ENCODE results near the gene GCC2. TPM values are rescaled to one million over a fixed set of nuclear protein-coding genes. Genes with fewer than 3 reads are reported as not detected.
"Not testable (repeated sequence)": the region's sequence is repeated elsewhere in the genome, so short reads cannot be mapped to it uniquely, and the experiment has no call there.

Gene GCC2
- total RNA-seq, 3 donors from 2014 or later (not counting 1 experiment from before 2014, with no cell fraction given) = 84.8 to 110 (median 89.6) TPM

DNA sequence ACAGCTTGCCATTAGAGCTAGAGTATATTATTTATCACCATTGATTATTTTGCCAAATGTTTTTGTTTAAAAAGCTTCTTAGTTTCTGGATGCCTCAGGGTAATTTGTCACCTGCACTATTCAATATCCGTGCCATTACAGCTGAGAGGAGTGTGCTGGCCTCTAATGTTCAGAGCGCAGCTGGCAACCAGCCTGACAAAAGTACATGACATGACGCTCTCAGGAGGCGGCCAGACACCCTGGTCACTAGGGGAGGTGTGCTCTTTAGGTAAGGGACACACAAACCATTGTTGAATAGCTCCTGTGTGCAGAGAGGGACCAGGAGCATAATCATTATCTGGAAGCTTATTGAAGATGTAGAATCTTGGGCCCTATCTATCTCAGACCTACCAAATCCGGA is 105.5 kb downstream of the GCC2 start:
- Histone ChIP-seq H3K36me3 (ENCODE audit: control insufficient read depth, insufficient read depth, low read length) (no peaks in the 10 kb centered on the region), H3K27me3 (ENCODE audit: control insufficient read depth, insufficient read depth, low read length) (no peaks in the 10 kb centered on the region), H3K4me3 (ENCODE audit: low read length) (no peak overlapping the region), H3K27ac (ENCODE audit: low read length) (no peak overlapping the region), H3K9me3 (ENCODE audit: control insufficient read depth, insufficient read depth, low read length) (no peaks in the 10 kb centered on the region), H3K4me1 (ENCODE audit: control insufficient read depth, insufficient read depth, low read length) (no peaks in the 10 kb centered on the region)
- DNase-seq (no peak), ATAC-seq (no peak)
- Mint-ChIP-seq H3K27ac (no peak overlapping the region), H3K4me1 (peaks cover 11 to 17% of the 10 kb centered on the region in 2 donors), H3K36me3 (no peaks in the 10 kb centered on the region), H3K9me3 (no peaks in the 10 kb centered on the region), H3K4me3 (no peak overlapping the region), H3K27me3 (ENCODE audit: low read depth in 2 of 2) (no peaks in the 10 kb centered on the region)
- 98% methylated on average over 5 of the region's 5 CpGs for WGBS (ENCODE audit: insufficient coverage)
- TF ChIP-seq, protein P1, sequence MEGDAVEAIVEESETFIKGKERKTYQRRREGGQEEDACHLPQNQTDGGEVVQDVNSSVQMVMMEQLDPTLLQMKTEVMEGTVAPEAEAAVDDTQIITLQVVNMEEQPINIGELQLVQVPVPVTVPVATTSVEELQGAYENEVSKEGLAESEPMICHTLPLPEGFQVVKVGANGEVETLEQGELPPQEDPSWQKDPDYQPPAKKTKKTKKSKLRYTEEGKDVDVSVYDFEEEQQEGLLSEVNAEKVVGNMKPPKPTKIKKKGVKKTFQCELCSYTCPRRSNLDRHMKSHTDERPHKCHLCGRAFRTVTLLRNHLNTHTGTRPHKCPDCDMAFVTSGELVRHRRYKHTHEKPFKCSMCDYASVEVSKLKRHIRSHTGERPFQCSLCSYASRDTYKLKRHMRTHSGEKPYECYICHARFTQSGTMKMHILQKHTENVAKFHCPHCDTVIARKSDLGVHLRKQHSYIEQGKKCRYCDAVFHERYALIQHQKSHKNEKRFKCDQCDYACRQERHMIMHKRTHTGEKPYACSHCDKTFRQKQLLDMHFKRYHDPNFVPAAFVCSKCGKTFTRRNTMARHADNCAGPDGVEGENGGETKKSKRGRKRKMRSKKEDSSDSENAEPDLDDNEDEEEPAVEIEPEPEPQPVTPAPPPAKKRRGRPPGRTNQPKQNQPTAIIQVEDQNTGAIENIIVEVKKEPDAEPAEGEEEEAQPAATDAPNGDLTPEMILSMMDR (IDR thresholded peaks at IDR 0.05) = no peak
- intact Hi-C loops (cut with micrococcal nuclease) = no loop called here

DNA sequence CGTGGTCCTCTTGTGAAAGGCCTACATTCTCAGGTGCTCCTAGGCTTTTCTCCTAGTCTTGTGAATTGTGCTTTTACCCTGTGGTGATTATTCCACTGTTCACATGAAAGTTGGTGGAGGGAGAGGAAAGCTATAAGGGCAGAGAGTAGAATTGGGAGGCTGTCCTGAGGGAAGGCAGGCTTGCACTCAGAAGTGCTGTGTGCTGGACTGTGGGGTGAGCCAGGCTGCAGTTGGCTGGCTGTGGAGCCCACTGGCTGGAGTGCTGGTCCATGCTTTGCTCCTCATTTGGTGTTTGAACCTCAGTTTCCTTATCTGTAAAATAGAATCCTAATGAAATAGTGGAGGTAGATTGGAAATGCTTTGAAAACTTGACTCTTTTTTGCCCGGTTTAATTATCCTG is 106.6 kb downstream of the GCC2 start:
- intact Hi-C loops (cut with micrococcal nuclease) = no loop called here
- Histone ChIP-seq H3K27ac (ENCODE audit: low read length) (no peak overlapping the region), H3K27me3 (ENCODE audit: control insufficient read depth, insufficient read depth, low read length) (no peaks in the 10 kb centered on the region), H3K36me3 (ENCODE audit: control insufficient read depth, insufficient read depth, low read length) (no peaks in the 10 kb centered on the region), H3K9me3 (ENCODE audit: control insufficient read depth, insufficient read depth, low read length) (no peaks in the 10 kb centered on the region), H3K4me3 (ENCODE audit: low read length) (no peak overlapping the region), H3K4me1 (ENCODE audit: control insufficient read depth, insufficient read depth, low read length) (no peaks in the 10 kb centered on the region)
- Mint-ChIP-seq H3K27me3 (ENCODE audit: low read depth in 2 of 2) (no peaks in the 10 kb centered on the region), H3K4me1 (peaks cover 16 to 17% of the 10 kb centered on the region in 2 donors), H3K4me3 (no peak overlapping the region), H3K36me3 (no peaks in the 10 kb centered on the region), H3K9me3 (no peaks in the 10 kb centered on the region), H3K27ac (no peak overlapping the region)
- ATAC-seq = no peak
- TF ChIP-seq, protein P1 (IDR thresholded peaks at IDR 0.05) = no peak
- WGBS (ENCODE audit: insufficient coverage) = 100% methylated on average over 1 of the region's 2 CpGs
- DNase-seq = no peak

DNA sequence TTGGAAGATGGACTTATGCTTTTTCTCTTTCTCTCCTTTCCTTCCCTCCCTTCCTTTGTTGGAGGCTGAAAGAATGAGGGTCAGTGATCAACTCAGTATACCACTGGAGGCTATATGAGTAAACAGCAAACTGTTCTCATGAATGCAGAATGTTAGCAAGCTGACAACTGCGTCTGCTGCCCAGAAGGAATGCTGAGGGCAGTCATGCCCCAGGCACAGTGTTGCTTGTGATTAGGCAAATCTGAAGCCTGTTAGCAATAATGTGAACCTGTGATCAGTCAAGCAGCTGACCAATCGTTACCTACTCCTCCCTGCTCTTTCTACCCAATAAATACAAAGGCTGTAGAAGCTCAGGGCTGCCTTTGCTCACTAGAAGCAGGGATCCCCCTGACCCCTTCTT is 107.6 kb downstream of the GCC2 start:
- H3K27ac ChIP-seq (ENCODE audit: low read length); H3K9me3 Mint-ChIP-seq; H3K36me3 Mint-ChIP-seq; ATAC-seq; H3K36me3 ChIP-seq (ENCODE audit: control insufficient read depth, insufficient read depth, low read length); H3K27me3 Mint-ChIP-seq (ENCODE audit: low read depth in 2 of 2); H3K27me3 ChIP-seq (ENCODE audit: control insufficient read depth, insufficient read depth, low read length); intact Hi-C loops (cut with micrococcal nuclease); H3K9me3 ChIP-seq (ENCODE audit: control insufficient read depth, insufficient read depth, low read length); H3K4me3 Mint-ChIP-seq; H3K4me1 ChIP-seq (ENCODE audit: control insufficient read depth, insufficient read depth, low read length); H3K4me3 ChIP-seq (ENCODE audit: low read length); DNase-seq; H3K27ac Mint-ChIP-seq: not testable (repeated sequence)
- peaks cover 17% of the 10 kb centered on the region in 2 donors for H3K4me1 Mint-ChIP-seq
- 95% methylated on average over 2 of the region's 2 CpGs for WGBS (ENCODE audit: insufficient coverage)

Other genes with a start within 250 kb of the GCC2 start
- gene SULT1C3, start 209.2 kb upstream of the GCC2 start, total RNA-seq = not detected
- gene SULT1C2, start 160.3 kb upstream of the GCC2 start, total RNA-seq = not detected
- not detected for gene SULT1C4, start 71.3 kb upstream of the GCC2 start, total RNA-seq
- 10 to 100 TPM; 31.6 to 41.4 (median 34.8) TPM for gene LIMS1, start 85.3 kb downstream of the GCC2 start, total RNA-seq